HepG2 (cell line): ENCODE data around the gene RNLS. TPM values are rescaled to one million over a fixed set of nuclear protein-coding genes. Genes with fewer than 3 reads are reported as not detected.

ENCODE experiments used
- ATAC-seq: fragments of 200-7000 bp; cut with Tn5 transposase; 3 replicates; pipeline ENCODE4 v1.9.1; 2020; ENCODE audit warnings: mild to moderate bottlenecking, moderate library complexity
- BruUV-seq: library from RNA; stranded (reverse); fragments of 400-500 nt; replicated peaks from 2 replicates; lab custom pipeline; 2021; lab: Mats Ljungman, UMichigan
- CTCF ChIA-PET: fragments of 300-600 bp; formaldehyde crosslinking; extraction: SDS; loops from one replicate; lab custom pipeline; 2021; ENCODE audit warnings: low total read pairs, inconsistent platforms, low intra/inter-chr PET ratio; lab: Yijun Ruan, JAX
- POLR2A ChIA-PET: fragments of 350-600 bp; sonication (Branson Sonifier 250); formaldehyde crosslinking; loops from one replicate; lab custom pipeline; 2020; ENCODE audit warnings: antibody characterized with exemption, inconsistent platforms; lab: Yijun Ruan, JAX
- DNase-seq: peaks from one replicate; pipeline ENCODE4 v3.0.0-alpha.2; 2015; ENCODE audit warnings: low spot score
- FAIRE-seq: peaks from 3 replicates; lab custom pipeline; 2011; peaks lifted over from hg19 to GRCh38; lab: Jason Lieb, UNC
- H2AFZ ChIP-seq: one replicate; pipeline ENCODE4 v1.6.1; 2011; ENCODE audit warnings: low read length, inconsistent platforms
- H3K27ac ChIP-seq: fragments of 300-600 bp; 3 replicates; pipeline ENCODE4 v1.8.0; 2011; ENCODE audit warnings: mixed run types, mild to moderate bottlenecking, mixed read lengths, low read length, inconsistent platforms; ENCODE audit not compliant: insufficient read depth; ENCODE audit errors: extremely low read length
- H3K27me3 ChIP-seq, 2 experiments: fragments of 200-600 bp in 1 of 2; 2 replicates in 1 of 2; 3 replicates in 1 of 2; pipeline versions ENCODE4 v1.6.0 to v1.8.0; 2011; ENCODE audit warnings: low read length in 2 of 2, mild to moderate bottlenecking in 2 of 2, moderate library complexity in 2 of 2, inconsistent platforms in 1 of 2; ENCODE audit not compliant: insufficient read depth in 2 of 2, control insufficient read depth in 1 of 2
- H3K36me3 ChIP-seq, 2 experiments: fragments of 200-600 bp in 1 of 2; replicated peaks in 1 of 2; 2 replicates in 1 of 2; 3 replicates in 1 of 2; pipeline versions ENCODE4 v1.5.1 to v1.8.0; 2011; ENCODE audit warnings: low read length in 2 of 2, inconsistent platforms in 1 of 2; ENCODE audit not compliant: insufficient read depth in 2 of 2, control insufficient read depth in 1 of 2
- H3K4me1 ChIP-seq: 2 replicates; pipeline ENCODE4 v1.5.1; 2012; ENCODE audit warnings: low read length, inconsistent platforms; ENCODE audit not compliant: insufficient read depth
- H3K4me2 ChIP-seq: 2 replicates; pipeline ENCODE4 v1.6.0; 2011; ENCODE audit warnings: low read depth, low read length, inconsistent platforms
- H3K4me3 ChIP-seq, 3 experiments: fragments of 200-600 bp in 1 of 3; sonication (generic), shearing (Covaris generic) in 1 of 3; replicated peaks in 1 of 3; 2 replicates each; pipeline ENCODE4 v1.5.1; 2011 to 2016; ENCODE audit warnings: low read length in 3 of 3, inconsistent platforms in 2 of 3, low read depth in 2 of 3, mild to moderate bottlenecking in 2 of 3, control low read depth in 1 of 3, mixed read lengths in 1 of 3; ENCODE audit not compliant: insufficient read depth in 1 of 3
- H3K79me2 ChIP-seq: one replicate; pipeline ENCODE4 v1.6.1; 2011; ENCODE audit warnings: low read length, inconsistent platforms; ENCODE audit not compliant: insufficient read depth
- H3K9ac ChIP-seq: 2 replicates; pipeline ENCODE4 v1.6.0; 2011; ENCODE audit warnings: mild to moderate bottlenecking, low read depth, low read length, inconsistent platforms; ENCODE audit not compliant: insufficient read depth
- H3K9me3 ChIP-seq: 2 replicates; pipeline ENCODE4 v1.5.1; 2012; ENCODE audit warnings: mild to moderate bottlenecking, low read length
- H4K20me1 ChIP-seq: 2 replicates; pipeline ENCODE4 v1.6.0; 2011; ENCODE audit warnings: inconsistent platforms, mild to moderate bottlenecking, low read length, moderate library complexity; ENCODE audit not compliant: insufficient read depth
- CCDC6 ChIP-seq: sonication (generic); formaldehyde crosslinking; IDR thresholded peaks from 2 replicates; pipeline ENCODE4 v1.8.1; 2022; ENCODE audit warnings: mild to moderate bottlenecking, missing genetic modification reagents, moderate library complexity
- HMGXB3 ChIP-seq: sonication (generic); formaldehyde crosslinking; IDR thresholded peaks from 2 replicates; pipeline ENCODE4 v1.4.0; 2020; ENCODE audit warnings: missing genetic modification reagents, borderline replicate concordance
- IKZF4 ChIP-seq: sonication (generic); formaldehyde crosslinking; IDR thresholded peaks from 2 replicates; pipeline ENCODE4 v1.5.1; 2020; ENCODE audit warnings: borderline replicate concordance, mild to moderate bottlenecking, low read depth, missing genetic modification reagents; ENCODE audit errors: not compliant biosample characterization
- RBM39 ChIP-seq: fragments of 200-400 bp; formaldehyde crosslinking; IDR thresholded peaks from one replicate; pipeline ENCODE4 v1.6.1; 2018; ENCODE audit warnings: antibody characterized with exemption, mild to moderate bottlenecking, low read depth, low read length; ENCODE audit not compliant: poor library complexity, severe bottlenecking
- TRAFD1 ChIP-seq: sonication (generic); formaldehyde crosslinking; IDR thresholded peaks from 2 replicates; pipeline ENCODE4 v1.5.1; 2020; ENCODE audit warnings: missing genetic modification reagents, mild to moderate bottlenecking, borderline replicate concordance
- USF2 ChIP-seq, 2 experiments: sonication (generic) in 1 of 2; formaldehyde crosslinking in 1 of 2; IDR thresholded peaks; 2 replicates each; pipeline versions ENCODE4 v1.5.1 to v1.6.1; 2011 to 2020; ENCODE audit warnings: borderline replicate concordance in 1 of 2, low read depth in 1 of 2, low read length in 1 of 2, mild to moderate bottlenecking in 1 of 2, missing genetic modification reagents in 1 of 2, moderate library complexity in 1 of 2
- ZBTB20 ChIP-seq: sonication (generic); formaldehyde crosslinking; IDR thresholded peaks from 2 replicates; pipeline ENCODE4 v1.8.1; 2023; ENCODE audit warnings: missing genetic modification reagents, low read depth, mild to moderate bottlenecking, borderline replicate concordance
- ZBTB49 ChIP-seq: sonication (generic); formaldehyde crosslinking; IDR thresholded peaks from 2 replicates; pipeline ENCODE4 v1.4.0; 2020; ENCODE audit warnings: missing genetic modification reagents, borderline replicate concordance
- ZNF567 ChIP-seq: sonication (generic); formaldehyde crosslinking; IDR thresholded peaks from 2 replicates; pipeline ENCODE4 v1.8.1; 2023; ENCODE audit warnings: mild to moderate bottlenecking, missing genetic modification reagents, borderline replicate concordance
- ZNF605 ChIP-seq: sonication (generic); formaldehyde crosslinking; IDR thresholded peaks from 2 replicates; pipeline ENCODE4 v1.8.0; 2022; ENCODE audit warnings: mild to moderate bottlenecking, missing genetic modification reagents
- WGBS: methylation state at CpG from one replicate; pipeline ENCODE4 v1.1.6; 2017; ENCODE audit warnings: low lambda C conversion rate; 5-methylcytosine and 5-hydroxymethylcytosine counted together
- in situ Hi-C: cut with HindIII; loops from 2 replicates; pipeline ENCODE4 v1.10.0; 2017; ENCODE audit warnings: low pct_unique_long_range_greater_than_20kb; ENCODE audit not compliant: extremely low pct_ligation_motif_present
- intact Hi-C: fragments of 100-400 bp; cut with micrococcal nuclease; formaldehyde crosslinking; loops from one replicate; pipeline ENCODE4 v1.10.0; 2022; ENCODE audit not compliant: unreplicated experiment
- polyA plus RNA-seq, 8 experiments: library from polyadenylated mRNA; depleted of rRNA in 3 of 8; stranded (reverse) in 7 of 8; unstranded in 1 of 8; fragments of >200 nt; fragmentation: Illumina TruSeq in 4 of 8; extraction: Trizol in 4 of 8; gene quantifications; 2 replicates each; pipeline versions ENCODE4 v1.2.1 to v1.2.3, GENCODE V29; 2011 to 2016; ENCODE audit warnings: low read depth in 4 of 8, missing spikeins in 1 of 8, mixed read lengths in 1 of 8; ENCODE audit not compliant: insufficient read depth in 1 of 8
- total RNA-seq, 5 experiments: library from RNA; depleted of rRNA; stranded (reverse); fragments of >200 nt; fragmentation: Illumina TruSeq; extraction: Trizol; gene quantifications; 2 replicates each; pipeline ENCODE4 v1.2.3, GENCODE V29; 2016; ENCODE audit warnings: low read depth in 1 of 5

The RNLS gene
- total and polyA plus RNA-seq, 2 of the 13 experiments (the other 11 are each of a cell fraction or from before 2014, with no cell fraction given), result not detected

GRCh38 chr10:88473989-88474883 is 108.9 kb downstream of the RNLS start:
- Histone ChIP-seq H3K79me2 (no peaks in the 10 kb centered on the region), H3K27me3 (no peaks in the 10 kb centered on the region), H3K4me1 (no peaks in the 10 kb centered on the region), H3K36me3 (no peaks in the 10 kb centered on the region), H4K20me1 (no peaks in the 10 kb centered on the region), H3K9ac (no peak overlapping the region), H3K4me3 (no peak overlapping the region), H2AFZ (no peak overlapping the region), H3K9me3 (no peaks in the 10 kb centered on the region), H3K27ac (no peak overlapping the region), H3K4me2 (no peak overlapping the region)
- POLR2A ChIA-PET, result no interaction called here
- no peak for DNase-seq
- FAIRE-seq, result no peak
- no peak for ATAC-seq
- no TSS peak for BruUV-seq
- WGBS, result 56% methylated on average over 2 of the region's 2 CpGs
- in situ Hi-C loops, result no loop called here
- CTCF ChIA-PET, result no interaction called here
- intact Hi-C loops, result no loop called here
- TF ChIP-seq ZBTB20 (CRISPR knock-in tag), result no peak
- TF ChIP-seq TRAFD1, result no peak
- no peak for TF ChIP-seq CCDC6 (CRISPR knock-in tag)
- no peak for TF ChIP-seq USF2 (IDR thresholded peaks at IDR 0.05; ENCODE audit: low read depth, low read length)
- no peak for TF ChIP-seq USF2 (CRISPR knock-in tag; IDR thresholded peaks at IDR 0.05; ENCODE audit: borderline replicate concordance)
- no peak for TF ChIP-seq ZNF605 (CRISPR knock-in tag)
- no peak for TF ChIP-seq ZNF567 (CRISPR knock-in tag)
- no peak for TF ChIP-seq HMGXB3
- TF ChIP-seq RBM39, result no peak
- no peak for TF ChIP-seq IKZF4 (CRISPR knock-in tag)
- TF ChIP-seq ZBTB49 (CRISPR knock-in tag), result no peak
